Tibial artery (tissue), 4 donors: Measurements from ENCODE around the gene TBX18.

Source experiments
- DNase-seq, 2 donors: peaks; one replicate each; pipeline ENCODE4 v3.0.0-alpha.2; 2019
- H3K27ac ChIP-seq, 2 donors: fragments of 200-600 bp; sonication (generic) in 1 of 2; 1 replicate in 1 of 2; 2 replicates in 1 of 2; pipeline ENCODE4 v1.5.1; 2018 to 2019; ENCODE audit warnings: mild to moderate bottlenecking in 1 of 2
- H3K27me3 ChIP-seq, 2 donors: fragments of 200-600 bp; sonication (generic) in 1 of 2; one replicate each; pipeline versions ENCODE4 v1.5.1 to v1.6.0; 2016 to 2019
- H3K36me3 ChIP-seq, 3 donors: fragments of 200-600 bp; sonication (generic) in 2 of 3; one replicate each; pipeline ENCODE4 v1.5.1; 2016 to 2019; ENCODE audit warnings: mild to moderate bottlenecking in 2 of 3
- H3K4me1 ChIP-seq, 4 donors: fragments of 200-600 bp; sonication (generic) in 2 of 4; 1 replicate in 3 of 4; 2 replicates in 1 of 4; pipeline ENCODE4 v1.5.1; 2016 to 2019
- H3K4me3 ChIP-seq, 2 donors: fragments of 200-600 bp; sonication (generic) in 1 of 2; 1 replicate in 1 of 2; 2 replicates in 1 of 2; pipeline ENCODE4 v1.5.1; 2018 to 2019; ENCODE audit warnings: mild to moderate bottlenecking in 2 of 2
- H3K9me3 ChIP-seq, 3 donors: fragments of 200-600 bp; sonication (generic) in 1 of 3; one replicate each; pipeline ENCODE4 v1.5.1; 2016 to 2019
- intact Hi-C: fragments of 100-400 bp; cut with DNase I; formaldehyde crosslinking; loops from one replicate; pipeline ENCODE4 v1.15.0; 2023; ENCODE audit warnings: low total_unique reads
- TF ChIP-seq, protein P1 (sequence below), 2 experiments: fragments of 200-600 bp in 1 of 2; fragments of 450-650 bp in 1 of 2; IDR thresholded peaks; one replicate each; pipeline ENCODE4 v1.5.1; 2017 to 2019; ENCODE audit warnings: antibody characterized with exemption in 2 of 2, mild to moderate bottlenecking in 1 of 2, moderate library complexity in 1 of 2

Gene TBX18

DNA sequence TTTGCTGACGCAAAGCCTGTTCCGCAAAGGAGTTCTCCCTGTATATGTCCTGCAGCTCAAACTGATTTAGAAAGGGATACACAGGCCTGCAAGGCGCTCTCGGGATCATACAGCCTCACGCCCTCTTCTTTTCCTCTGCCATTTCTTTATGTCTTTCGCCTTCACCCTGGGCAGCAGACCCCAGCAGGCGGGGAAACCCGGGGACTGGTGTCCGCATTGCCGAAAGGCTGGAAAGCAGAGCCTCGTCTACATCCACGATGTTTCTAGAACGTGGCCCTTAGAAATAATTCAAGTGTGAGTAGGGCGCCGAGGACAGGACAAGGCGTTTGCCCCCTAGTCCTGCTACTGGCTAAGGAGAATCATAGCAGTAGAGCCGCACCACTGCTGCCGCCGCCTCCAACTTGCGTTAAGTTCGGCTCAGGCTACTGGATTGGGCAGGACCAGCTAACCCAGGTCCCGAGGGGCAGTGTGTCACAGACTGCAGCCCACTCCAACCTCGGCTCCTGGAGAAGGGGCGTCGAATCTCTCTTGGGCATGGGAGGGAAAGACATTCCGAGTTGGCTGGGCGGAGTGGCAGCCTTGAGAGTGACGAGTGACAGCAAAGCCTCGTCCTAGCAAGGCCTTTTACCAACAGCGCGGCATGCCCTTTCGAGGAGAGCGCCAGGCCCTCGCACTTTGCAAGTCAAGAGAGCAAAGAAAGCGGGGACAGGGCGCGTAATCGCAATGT is 2.6 kb upstream of the TBX18 start:
- peak overlapping the region; percentile 62 to 79 for H3K4me3 ChIP-seq
- intact Hi-C loops: no loop called here
- H3K27ac ChIP-seq: peak overlapping the region; percentile 99 to 100
- no peaks in the 10 kb centered on the region for H3K36me3 ChIP-seq
- no peaks in the 10 kb centered on the region for H3K27me3 ChIP-seq
- no peaks in the 10 kb centered on the region for H3K9me3 ChIP-seq
- H3K4me1 ChIP-seq: peaks cover 0 to 22% (median 4%) of the 10 kb centered on the region in 4 donors
- TF ChIP-seq, protein P1, sequence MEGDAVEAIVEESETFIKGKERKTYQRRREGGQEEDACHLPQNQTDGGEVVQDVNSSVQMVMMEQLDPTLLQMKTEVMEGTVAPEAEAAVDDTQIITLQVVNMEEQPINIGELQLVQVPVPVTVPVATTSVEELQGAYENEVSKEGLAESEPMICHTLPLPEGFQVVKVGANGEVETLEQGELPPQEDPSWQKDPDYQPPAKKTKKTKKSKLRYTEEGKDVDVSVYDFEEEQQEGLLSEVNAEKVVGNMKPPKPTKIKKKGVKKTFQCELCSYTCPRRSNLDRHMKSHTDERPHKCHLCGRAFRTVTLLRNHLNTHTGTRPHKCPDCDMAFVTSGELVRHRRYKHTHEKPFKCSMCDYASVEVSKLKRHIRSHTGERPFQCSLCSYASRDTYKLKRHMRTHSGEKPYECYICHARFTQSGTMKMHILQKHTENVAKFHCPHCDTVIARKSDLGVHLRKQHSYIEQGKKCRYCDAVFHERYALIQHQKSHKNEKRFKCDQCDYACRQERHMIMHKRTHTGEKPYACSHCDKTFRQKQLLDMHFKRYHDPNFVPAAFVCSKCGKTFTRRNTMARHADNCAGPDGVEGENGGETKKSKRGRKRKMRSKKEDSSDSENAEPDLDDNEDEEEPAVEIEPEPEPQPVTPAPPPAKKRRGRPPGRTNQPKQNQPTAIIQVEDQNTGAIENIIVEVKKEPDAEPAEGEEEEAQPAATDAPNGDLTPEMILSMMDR (IDR thresholded peaks at IDR 0.05): no peak
- DNase-seq: peak; percentile 29 to 80

DNA sequence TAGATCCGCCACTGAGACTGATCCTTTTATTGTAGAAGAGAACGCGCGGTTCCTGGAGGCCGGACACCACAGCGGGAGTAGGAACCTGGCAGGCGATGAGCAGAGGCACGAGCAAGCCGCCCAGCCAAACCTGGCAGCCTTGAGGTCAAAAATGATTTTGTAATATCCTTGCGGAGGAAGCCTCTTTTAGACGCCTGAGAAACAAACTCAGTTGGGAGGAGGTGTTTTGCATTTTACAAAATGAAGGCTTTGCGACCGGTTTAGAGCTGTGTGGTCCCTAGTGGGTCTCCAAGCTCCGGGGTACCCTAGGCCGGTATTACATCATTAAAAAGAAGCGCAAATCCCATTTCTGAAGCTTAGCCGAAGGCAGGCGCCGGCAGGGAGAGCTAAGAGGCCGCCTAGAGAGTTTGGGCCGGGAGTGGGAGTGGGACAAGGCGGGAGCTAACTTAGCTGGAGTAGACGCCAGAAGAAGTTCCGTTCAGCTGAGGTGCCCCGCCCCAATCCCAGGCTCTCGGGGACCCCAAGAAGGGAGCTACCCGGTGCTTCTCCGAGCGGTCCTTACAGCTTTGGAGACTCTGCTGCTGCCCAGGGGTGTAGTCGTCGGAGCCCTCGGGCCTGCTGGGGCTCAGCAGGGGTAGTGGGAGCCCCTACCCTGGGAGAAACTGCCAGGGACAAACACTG is 1.9 kb upstream of the TBX18 start:
- TF ChIP-seq, protein P1 (IDR thresholded peaks at IDR 0.05): no peak
- Histone ChIP-seq H3K9me3 (no peaks in the 10 kb centered on the region), H3K27me3 (no peaks in the 10 kb centered on the region), H3K4me1 (peaks cover 0 to 24% (median 4%) of the 10 kb centered on the region in 4 donors), H3K36me3 (no peaks in the 10 kb centered on the region), H3K27ac (peak overlapping the region; percentile 99 to 100), H3K4me3 (peak overlapping the region in 1 of 2 donors; percentile 25)
- intact Hi-C loops: no loop called here
- peak; percentile 25 to 70 for DNase-seq

DNA sequence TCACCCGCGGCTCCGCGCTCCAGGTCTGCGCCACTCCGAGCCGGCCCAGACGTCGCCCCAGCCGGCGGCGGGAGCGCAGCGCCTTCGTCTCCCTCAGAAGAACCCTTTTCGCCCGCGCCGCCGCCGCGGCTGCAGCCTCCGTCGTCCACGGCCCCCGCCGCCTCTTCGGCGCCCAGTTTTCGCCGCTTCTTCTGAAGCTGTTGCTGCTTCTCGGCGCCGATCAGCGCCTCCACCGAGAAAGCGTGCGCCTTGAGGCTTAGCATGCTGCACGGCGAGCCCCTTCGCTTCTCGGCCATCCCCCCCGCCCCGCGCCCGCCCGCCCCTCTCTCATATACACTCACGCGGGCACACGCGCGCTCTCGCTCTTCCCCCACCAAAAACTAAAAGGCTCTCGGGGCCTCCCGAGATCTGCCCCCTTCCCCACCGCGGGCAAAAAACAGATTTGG is 489 bp downstream of the TBX18 start:
- peaks cover 0 to 31% (median 4%) of the 10 kb centered on the region in 4 donors for H3K4me1 ChIP-seq
- no peak for DNase-seq
- H3K27me3 ChIP-seq: no peaks in the 10 kb centered on the region
- intact Hi-C loops: no loop called here
- peak overlapping the region; percentile 99 to 100 for H3K27ac ChIP-seq
- H3K36me3 ChIP-seq: no peaks in the 10 kb centered on the region
- peak overlapping the region; percentile 93 to 98 for H3K4me3 ChIP-seq
- TF ChIP-seq, protein P1 (IDR thresholded peaks at IDR 0.05): no peak
- no peaks in the 10 kb centered on the region for H3K9me3 ChIP-seq

DNA sequence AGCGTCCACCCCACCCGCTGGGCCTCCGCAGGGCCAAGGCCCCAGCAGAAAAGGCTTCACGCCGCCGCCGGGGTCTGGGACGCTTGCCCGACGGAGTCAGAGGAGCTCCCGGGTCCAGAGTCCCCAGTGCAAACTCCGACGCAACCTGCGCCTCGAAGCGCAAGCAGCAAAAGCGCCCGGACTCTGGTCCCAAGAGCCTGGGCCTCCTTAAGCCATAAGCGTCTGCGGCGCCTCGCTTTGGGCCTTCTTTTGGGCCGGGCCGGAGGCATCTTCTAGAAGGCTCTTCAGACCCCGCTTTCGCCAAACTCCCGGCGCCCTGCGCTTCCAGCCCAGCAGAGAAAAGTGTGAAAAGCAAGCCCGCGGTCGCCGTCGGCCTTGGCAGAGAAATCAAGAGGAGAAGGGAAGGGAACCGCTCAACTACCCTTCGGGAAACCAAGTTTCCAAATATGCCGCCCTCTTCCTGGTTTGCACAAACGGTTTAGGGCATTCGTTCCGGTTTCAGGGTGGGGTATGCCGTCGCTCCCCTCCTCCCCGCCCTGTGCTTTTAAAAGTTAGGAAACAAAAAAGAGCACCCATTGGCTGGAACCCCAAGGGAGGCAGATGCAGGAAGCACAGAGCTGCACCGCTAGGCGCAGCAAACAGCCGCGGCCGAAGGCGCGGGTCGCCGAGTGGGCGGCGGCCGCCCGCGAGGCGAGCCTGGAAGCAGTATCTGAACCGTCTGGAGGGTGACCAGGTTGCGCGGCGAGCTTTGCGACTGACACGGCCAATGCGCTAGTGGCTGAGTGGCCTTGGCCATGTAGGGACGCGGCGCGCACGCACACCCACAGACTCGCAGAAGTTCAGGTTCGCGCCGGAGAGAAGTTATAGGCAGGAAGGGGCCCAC is 1.2 kb downstream of the TBX18 start:
- peak overlapping the region; percentile 99 to 100 for H3K27ac ChIP-seq
- intact Hi-C loops: no loop called here
- peak overlapping the region; percentile 93 to 98 for H3K4me3 ChIP-seq
- peak; percentile 78 to 93 for DNase-seq
- TF ChIP-seq, protein P1 (IDR thresholded peaks at IDR 0.05): peak; percentile 39 to 53
- no peaks in the 10 kb centered on the region for H3K27me3 ChIP-seq
- H3K4me1 ChIP-seq: peaks cover 0 to 38% (median 4%) of the 10 kb centered on the region in 4 donors
- H3K9me3 ChIP-seq: no peaks in the 10 kb centered on the region
- H3K36me3 ChIP-seq: no peaks in the 10 kb centered on the region

DNA sequence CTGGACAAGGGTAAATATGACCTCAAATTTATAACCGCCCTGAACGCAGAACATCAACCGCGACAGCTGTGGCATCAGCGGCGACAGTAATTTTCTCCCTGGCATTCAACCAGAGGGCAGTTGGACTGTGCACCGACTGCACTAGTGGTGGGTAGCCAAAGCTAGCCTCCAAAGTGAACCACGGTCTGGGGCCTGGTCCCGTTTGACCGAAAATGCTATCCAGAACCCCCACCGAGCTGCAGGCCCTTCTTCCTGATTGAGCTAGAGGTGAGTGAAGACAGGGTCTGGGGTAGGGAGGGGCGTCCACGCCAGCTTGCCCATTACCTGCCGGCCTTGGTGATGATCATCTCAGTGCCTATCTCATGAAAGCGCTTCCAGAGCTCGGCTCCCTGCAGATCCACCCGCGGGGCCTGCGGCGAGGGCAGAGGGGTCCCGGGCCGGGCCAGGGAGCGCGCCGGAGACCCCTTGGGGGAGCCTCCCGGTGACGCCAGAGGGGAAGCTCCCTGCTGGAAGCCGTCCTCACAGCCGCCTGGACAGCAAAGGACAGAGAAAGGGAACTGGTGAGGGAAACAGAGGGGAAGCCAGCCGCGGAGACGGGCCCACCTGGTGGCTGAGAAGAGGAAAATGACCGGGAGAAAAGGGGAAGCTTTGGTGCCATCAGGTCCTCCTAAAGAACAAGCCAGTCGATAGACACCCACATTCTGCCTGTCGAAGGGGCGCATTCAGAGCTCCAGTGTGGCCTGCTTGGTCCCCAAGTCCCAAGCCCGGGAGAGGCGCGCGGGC is 2.0 kb downstream of the TBX18 start:
- peak; percentile 48 to 66 for DNase-seq
- TF ChIP-seq, protein P1 (IDR thresholded peaks at IDR 0.05): peak in 1 of 2 experiments; percentile 34
- intact Hi-C loops: no loop called here
- H3K4me3 ChIP-seq: peak overlapping the region; percentile 93 to 98
- H3K4me1 ChIP-seq: peaks cover 0 to 39% (median 4%) of the 10 kb centered on the region in 4 donors
- H3K36me3 ChIP-seq: no peaks in the 10 kb centered on the region
- no peaks in the 10 kb centered on the region for H3K9me3 ChIP-seq
- H3K27ac ChIP-seq: peak overlapping the region; percentile 99 to 100
- H3K27me3 ChIP-seq: no peaks in the 10 kb centered on the region
